ENCODE data around the gene PPFIA3.

DNA sequence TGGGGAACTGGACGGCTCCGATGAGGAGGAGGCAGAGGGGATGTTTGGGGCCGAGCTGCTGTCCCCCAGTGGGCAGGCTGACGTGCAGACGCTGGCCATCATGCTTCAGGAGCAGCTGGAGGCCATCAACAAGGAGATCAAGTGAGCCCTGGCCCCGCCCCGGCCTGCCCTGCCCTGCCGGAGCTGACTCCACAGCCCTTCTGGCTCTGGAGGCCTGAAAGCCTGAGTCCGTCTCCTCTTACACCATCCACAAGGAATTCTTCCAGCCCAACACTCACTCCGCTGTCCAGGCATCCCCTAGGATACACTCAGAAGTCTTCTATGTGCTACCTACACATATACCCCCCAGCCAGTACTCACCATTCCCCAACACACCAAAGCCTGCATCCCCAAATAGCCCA lies 17.4 kb downstream of the PPFIA3 start:
- TF ChIP-seq POLR2A (IDR thresholded peaks at IDR 0.05) (no peak), CTCF (IDR thresholded peaks at IDR 0.05) (no peak), EP300 (IDR thresholded peaks at IDR 0.05) (no peak)
